GM18526 (cell line): Measurements from ENCODE around the gene ALKBH6.

Source experiments
- POLR2A ChIP-seq: IDR thresholded peaks from 3 replicates; pipeline ENCODE4 v1.6.1; 2011; ENCODE audit not compliant: insufficient read length; ENCODE audit errors: extremely low read depth

Gene ALKBH6

DNA sequence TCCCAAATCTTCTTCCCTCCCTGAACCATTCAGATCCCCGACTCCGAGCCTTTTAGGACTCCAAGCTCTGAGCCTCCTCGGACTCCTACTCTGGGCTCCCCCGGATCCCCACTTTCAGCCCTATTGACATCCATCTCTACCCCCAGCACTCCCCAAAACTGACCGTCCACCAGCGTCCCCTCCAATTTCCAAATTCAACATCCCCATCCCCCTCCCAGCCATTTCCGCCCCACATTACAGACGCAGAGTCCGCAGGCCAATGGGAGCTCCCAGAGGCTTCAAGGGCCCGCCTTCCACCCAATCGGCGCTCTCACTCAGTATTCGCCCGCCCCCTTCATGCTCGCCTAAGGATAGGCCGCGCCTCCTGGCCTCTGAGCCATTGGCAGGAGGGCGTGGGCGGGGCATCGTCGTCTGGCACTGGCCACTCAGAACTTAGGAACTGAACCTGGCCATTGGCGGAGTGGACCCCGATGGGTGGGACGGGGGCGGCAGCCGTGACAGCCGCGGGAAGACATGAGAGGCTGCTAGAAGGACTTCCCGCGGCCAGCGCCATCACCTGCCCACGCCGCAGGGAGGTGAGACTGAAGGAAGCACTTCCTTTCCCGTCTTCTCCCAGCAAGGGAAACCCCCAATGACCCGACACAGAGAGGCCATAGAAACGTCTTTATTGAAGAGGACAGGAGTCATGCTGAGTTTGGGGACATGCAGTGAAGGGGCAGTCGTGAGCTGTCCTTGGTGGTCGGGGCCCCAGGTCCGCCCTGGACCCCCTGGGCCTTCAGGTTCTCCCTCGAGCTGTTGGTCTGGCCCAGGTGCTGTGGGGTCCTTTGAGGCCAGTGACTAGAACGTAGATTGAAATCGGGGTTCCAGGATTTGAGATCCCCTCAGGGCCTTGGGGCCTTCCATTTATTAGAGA lies at the start of gene ALKBH6:
Gene ALKBH6 (minus strand): TSS at position 202 of the 913 bp plus-strand sequence. CDS start 816 bp downstream, outside the sequence.
- peak; percentile 67 for TF ChIP-seq POLR2A

GRCh38 chr19:36061367-36061766 lies 47.4 kb upstream of the ALKBH6 start:
- TF ChIP-seq POLR2A = no peak

DNA sequence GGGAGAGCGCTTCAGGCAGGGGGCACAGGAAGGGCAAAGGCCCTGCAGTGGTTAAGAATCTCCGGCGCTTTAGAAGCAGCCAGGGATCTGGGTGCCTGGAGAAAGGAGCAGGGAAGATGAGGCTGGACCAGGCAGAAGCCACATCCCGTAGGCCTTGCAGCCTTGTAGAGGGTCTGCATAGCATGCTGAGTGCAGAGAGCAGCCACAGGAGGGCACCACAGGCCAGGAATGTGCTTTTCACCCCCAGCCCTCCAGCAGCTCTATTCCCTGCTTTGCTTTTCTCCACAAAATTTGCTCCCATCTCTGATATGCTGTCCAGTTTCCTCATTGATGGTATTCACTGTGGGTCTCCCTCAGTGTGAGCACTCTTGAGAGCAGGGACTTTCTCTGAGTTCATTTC lies 46.4 kb upstream of the ALKBH6 start:
- TF ChIP-seq POLR2A = no peak

GRCh38 chr19:36059180-36059910 lies 45.3 kb upstream of the ALKBH6 start:
- TF ChIP-seq POLR2A = no peak

GRCh38 chr19:36058481-36059179 lies 44.6 kb upstream of the ALKBH6 start:
- no peak for TF ChIP-seq POLR2A

DNA sequence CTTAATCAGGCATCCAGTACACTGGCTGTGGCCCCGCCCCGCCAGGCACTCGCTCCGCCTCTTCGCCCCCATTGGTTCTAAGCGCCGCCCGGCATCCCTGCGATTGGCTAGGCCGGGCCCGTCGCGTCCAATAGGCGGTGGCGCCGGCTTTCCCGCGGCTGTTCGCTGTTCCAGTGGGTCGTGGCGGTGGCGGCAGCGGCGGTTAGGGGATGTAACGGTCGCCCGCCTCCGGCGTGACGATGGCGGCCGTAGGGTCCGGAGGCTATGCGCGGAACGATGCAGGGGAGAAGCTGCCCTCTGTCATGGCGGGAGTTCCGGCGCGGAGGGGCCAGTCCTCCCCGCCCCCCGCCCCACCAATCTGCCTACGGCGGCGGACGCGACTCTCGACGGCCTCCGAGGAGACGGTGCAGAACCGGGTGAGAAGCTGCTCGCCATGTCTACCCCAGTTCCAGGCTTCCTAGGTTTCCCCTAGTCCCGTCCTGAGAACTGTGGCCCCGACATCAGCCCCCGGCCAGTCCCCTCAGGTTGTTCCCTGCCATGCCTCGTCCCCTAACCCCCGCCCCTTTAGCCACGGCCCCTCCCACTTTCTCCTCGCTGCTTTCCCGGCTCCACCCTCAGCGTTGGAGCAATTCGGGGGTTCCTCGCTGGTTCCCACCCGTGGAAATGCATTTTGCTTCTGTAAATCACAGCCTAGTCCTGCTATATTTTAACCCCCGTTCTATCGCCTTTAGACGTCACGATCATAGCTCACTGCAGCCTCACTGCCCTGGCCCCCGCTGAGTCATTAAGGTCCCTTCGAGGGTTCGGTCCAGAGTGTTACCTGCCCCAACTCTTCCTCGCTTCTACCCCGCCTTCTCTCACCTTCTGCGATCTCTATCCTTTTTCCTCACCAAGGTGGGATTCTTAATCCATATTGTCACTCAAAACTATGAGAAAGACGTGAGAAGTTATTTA lies 41.0 kb upstream of the ALKBH6 start, which contains the start of gene WDR62:
Gene WDR62 (plus strand): TSS at position 165 of the 954 bp plus-strand sequence. CDS start 75 bp downstream, at position 240.
- TF ChIP-seq POLR2A = peak; percentile 41

- peak; percentile 58 for TF ChIP-seq POLR2A
Observed at GRCh38 chr19:36054119-36054732, 40.2 kb upstream of the ALKBH6 start, which contains the start of gene THAP8. Gene THAP8 (minus strand): TSS chr19:36054285. CDS start chr19:36054217, 68 bp downstream.

DNA sequence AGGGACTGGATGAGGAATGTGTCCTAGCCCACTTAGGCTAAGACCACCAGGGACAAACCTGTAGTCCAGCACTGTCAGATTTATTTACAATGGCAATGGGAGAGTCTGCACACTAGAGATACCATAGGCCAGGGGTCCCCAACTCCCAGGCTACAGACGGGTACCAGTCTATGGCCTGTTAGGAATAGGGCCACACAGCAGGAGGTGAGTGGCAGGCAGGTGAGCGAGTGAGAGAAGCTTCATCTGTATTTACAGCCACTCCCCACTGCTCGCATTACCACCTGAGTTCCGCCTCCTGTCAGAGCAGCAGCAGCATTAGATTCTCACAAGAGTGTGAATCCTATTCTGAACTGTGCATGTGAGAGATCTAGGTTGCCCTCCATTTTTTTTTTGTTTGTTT lies 37.6 kb upstream of the ALKBH6 start:
- TF ChIP-seq POLR2A = no peak

GRCh38 chr19:36051236-36051635 lies 37.2 kb upstream of the ALKBH6 start:
- no peak for TF ChIP-seq POLR2A

DNA sequence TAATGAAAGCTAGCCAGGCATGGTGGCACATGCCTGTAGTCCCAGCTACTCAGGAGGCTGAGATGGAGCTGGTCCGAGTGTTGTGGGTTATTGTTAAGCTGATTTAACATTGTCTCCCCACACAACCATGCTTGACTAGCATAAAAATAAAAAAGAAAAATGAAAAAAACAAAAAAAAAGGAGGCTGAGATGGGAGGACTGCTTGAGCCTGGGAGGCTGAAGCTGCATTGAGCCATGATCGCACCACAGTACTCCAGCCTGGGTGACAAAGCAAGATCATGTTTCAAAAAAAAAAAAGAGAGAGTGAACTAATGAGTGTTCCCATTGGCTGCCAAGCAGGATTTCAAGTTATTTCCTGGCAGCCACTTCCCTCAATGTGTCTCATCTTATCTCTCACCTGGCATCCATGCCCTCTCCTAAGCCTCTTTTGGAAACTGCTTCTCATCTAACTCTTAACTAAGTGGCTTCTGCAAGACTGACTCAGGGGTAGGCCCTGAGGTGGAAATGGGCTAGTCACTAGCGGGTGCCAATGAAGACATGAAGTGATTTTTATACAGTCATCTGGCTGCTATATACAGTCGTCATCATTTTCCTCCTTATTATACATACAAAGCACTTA lies 35.2 kb upstream of the ALKBH6 start:
- no peak for TF ChIP-seq POLR2A

- TF ChIP-seq POLR2A = no peak
Observed at GRCh38 chr19:36047835-36048234, 33.8 kb upstream of the ALKBH6 start.

DNA sequence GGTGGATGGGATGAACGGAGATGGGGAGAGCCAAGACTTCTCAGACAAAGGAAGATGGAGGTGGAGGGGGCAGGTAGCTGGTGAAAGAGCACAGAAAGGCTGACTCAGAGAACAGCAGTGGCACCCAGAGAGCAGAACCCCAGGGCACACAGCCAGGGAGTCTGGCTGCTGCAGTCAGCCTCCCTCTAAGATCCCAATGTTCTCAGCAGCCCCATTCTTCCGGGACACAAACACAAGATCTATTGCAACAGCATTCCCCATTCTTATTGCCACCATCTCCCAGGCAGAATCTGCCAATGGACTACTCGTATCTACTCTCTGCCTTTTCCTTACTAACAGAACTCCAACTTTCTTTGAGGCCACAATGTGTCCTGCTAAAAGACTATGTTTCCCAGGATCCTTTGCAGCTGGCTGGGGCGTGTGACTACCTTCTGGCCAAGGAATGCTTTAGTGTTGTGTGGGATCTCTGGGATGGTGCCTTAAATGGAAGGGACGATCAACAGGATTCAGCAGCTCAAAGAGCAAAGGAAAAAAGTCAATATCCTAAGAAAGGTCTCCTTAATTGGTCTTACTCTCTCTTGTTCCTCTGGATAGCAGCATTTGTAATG lies 32.5 kb upstream of the ALKBH6 start:
- TF ChIP-seq POLR2A = no peak

DNA sequence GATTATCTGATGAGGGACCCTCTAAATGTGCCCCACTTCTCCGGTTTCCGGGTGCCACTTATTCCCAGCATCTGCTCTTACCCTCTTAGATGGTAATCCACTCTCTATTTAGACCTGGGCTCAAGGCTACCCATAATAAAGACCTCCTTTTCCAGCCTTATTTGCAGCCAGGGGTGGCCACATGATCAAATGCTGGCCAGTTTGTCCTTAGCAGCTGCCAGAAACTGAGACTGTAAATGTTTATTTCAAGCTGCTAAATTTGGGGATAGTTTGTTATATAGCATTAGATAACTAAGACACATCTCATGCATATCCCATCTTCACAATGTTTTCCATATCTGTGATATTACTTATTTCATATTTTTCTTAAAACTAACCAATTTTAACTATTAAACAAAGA lies 29.9 kb upstream of the ALKBH6 start:
- no peak for TF ChIP-seq POLR2A
